Measurements from ENCODE around the gene RAB39B.

RAB39B gene

GRCh38 chrX:155215443-155216178, 48.7 kb downstream of the RAB39B start:
- no peak for DNase-seq

GRCh38 chrX:155213731-155214130, 50.6 kb downstream of the RAB39B start:
- DNase-seq, result no peak

- no peak for DNase-seq
These were observed 53.1 kb downstream of the RAB39B start for GRCh38 chrX:155211208-155211607.

Measured in right forelimb (tissue), 1 donor.